ENCODE data around the gene RAPGEF4. TPM values are rescaled to one million over a fixed set of nuclear protein-coding genes. Genes with fewer than 3 reads are reported as not detected.

The RAPGEF4 gene
- total and polyA plus RNA-seq, 2 of the 4 experiments (the other 2 are of a cell fraction) = 1.7 to 3.2 TPM

GRCh38 chr2:172945510-172945850 is 209.8 kb downstream of the RAPGEF4 start:
- no TSS peak for BruUV-seq (replicated peaks)

More at GRCh38 chr2:172945510-172945850, 209.8 kb downstream of the RAPGEF4 start:
- Histone ChIP-seq H3K4me1 (ENCODE audit: control insufficient read depth, insufficient read depth, low read length) (peaks cover 9% of the 10 kb centered on the region), H3K79me1 (ENCODE audit: low read depth in 1 of 2, low read length in 2 of 2) (no peaks in the 10 kb centered on the region), H3K9me1 (ENCODE audit: insufficient read depth, low read length) (0 out of 2 replicates have a peak, but pooled peaks cover 7% of the 10 kb centered on the region), H2AK5ac (ENCODE audit: low read depth, low read length) (no peak overlapping the region), H3K23ac (ENCODE audit: low read depth, low read length) (no peak overlapping the region), H4K20me1 (ENCODE audit: insufficient read depth, low read length) (no peaks in the 10 kb centered on the region), H3K56ac (ENCODE audit: extremely low read depth, insufficient read depth, low read length) (no peak overlapping the region), H4K91ac (ENCODE audit: insufficient read depth, low read depth, low read length) (no peak overlapping the region), H3K27me3 (ENCODE audit: control insufficient read depth, insufficient read depth, low read length) (no peaks in the 10 kb centered on the region), H3K9ac (ENCODE audit: low read depth, low read length) (no peak overlapping the region), H2BK15ac (ENCODE audit: low read depth, low read length) (no peak overlapping the region), H4K8ac (ENCODE audit: low read depth in 2 of 2, low read length in 2 of 2) (no peak overlapping the region), H3K4me2 (ENCODE audit: low read depth, low read length) (no peak overlapping the region), H3K4me3 (ENCODE audit: insufficient read depth, low read depth, low read length) (no peak overlapping the region), H3K18ac (ENCODE audit: low read depth, low read length) (no peak overlapping the region), H2BK120ac (ENCODE audit: low read depth, low read length) (no peak overlapping the region), H4K5ac (ENCODE audit: low read depth, low read length) (no peak overlapping the region), H2BK5ac (ENCODE audit: low read depth, low read length, poor library complexity, severe bottlenecking) (no peak overlapping the region), H3K36me3 (ENCODE audit: control insufficient read depth, insufficient read depth, low read length) (no peaks in the 10 kb centered on the region), H3K27ac (ENCODE audit: insufficient read depth, low read length) (no peak overlapping the region), H2AFZ (replicated peaks; ENCODE audit: low read length, poor library complexity) (no peak overlapping the region), H3K4ac (ENCODE audit: low read depth, low read length) (no peak overlapping the region), H3K14ac (replicated peaks; ENCODE audit: low read depth, low read length) (no peak overlapping the region), H2BK20ac (ENCODE audit: low read depth, low read length) (no peak overlapping the region), H3K9me3 (ENCODE audit: control insufficient read depth, insufficient read depth, low read length) (no peaks in the 10 kb centered on the region), H2AK9ac (replicated peaks; ENCODE audit: low read depth, low read length, poor library complexity) (no peak overlapping the region)
- ChIA-PET CTCF (interaction anchor here (1.3 kb wide), 1 partner anchor 14 kb away, joined by 3 read pairs; no protein-coding TSS in a partner anchor), POLR2A (ENCODE audit: unreplicated experiment) (no interaction called here)
- dilution Hi-C loops (cut with HindIII; ENCODE audit: low sequenced_read_pairs, unreplicated experiment) = no loop called here
- intact Hi-C loops (cut with micrococcal nuclease) = loop anchor here (10.0 kb wide), 1 partner anchor 231 kb away; no protein-coding TSS in a partner anchor
- in situ Hi-C loops (cut with MboI; ENCODE audit: low sequenced_read_pairs) = no loop called here
- ATAC-seq (ENCODE audit: low read depth) = no peak
- no peak for DNase-seq
- no CpG with 5 or more reads among the region's 2 CpGs for WGBS, 2 experiments (ENCODE audit: extremely low coverage in 2 of 2, insufficient read length in 1 of 2)
- TF ChIP-seq BHLHE40 (IDR thresholded peaks at IDR 0.05; ENCODE audit: low read depth, low read length) (no peak), SMC3 (IDR thresholded peaks at IDR 0.05; ENCODE audit: low read depth, low read length) (no peak), RFX5 (IDR thresholded peaks at IDR 0.05; ENCODE audit: low read depth, low read length) (no peak), NFE2L2 (IDR thresholded peaks at IDR 0.05; ENCODE audit: low read depth, low read length) (no peak), USF2 (IDR thresholded peaks at IDR 0.05; ENCODE audit: low read depth, low read length) (no peak), RAD21 (IDR thresholded peaks at IDR 0.05; ENCODE audit: low read length) (no peak), MAFK (IDR thresholded peaks at IDR 0.05; ENCODE audit: low read depth, low read length) (no peak), RCOR1 (IDR thresholded peaks at IDR 0.05; ENCODE audit: insufficient replicate concordance, low read length) (no peak), CTCF (conservative IDR thresholded peaks at IDR 0.05; ENCODE audit: low read depth, low read length) (no peak), FOS (IDR thresholded peaks at IDR 0.05; ENCODE audit: low read depth, low read length) (no peak), CHD1 (IDR thresholded peaks at IDR 0.05; ENCODE audit: low read depth, low read length) (no peak)
- TF ChIP-seq, protein P1, sequence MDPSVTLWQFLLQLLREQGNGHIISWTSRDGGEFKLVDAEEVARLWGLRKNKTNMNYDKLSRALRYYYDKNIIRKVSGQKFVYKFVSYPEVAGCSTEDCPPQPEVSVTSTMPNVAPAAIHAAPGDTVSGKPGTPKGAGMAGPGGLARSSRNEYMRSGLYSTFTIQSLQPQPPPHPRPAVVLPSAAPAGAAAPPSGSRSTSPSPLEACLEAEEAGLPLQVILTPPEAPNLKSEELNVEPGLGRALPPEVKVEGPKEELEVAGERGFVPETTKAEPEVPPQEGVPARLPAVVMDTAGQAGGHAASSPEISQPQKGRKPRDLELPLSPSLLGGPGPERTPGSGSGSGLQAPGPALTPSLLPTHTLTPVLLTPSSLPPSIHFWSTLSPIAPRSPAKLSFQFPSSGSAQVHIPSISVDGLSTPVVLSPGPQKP (IDR thresholded peaks at IDR 0.05; ENCODE audit: borderline replicate concordance, low read depth, low read length) = no peak

Measured in IMR-90 (cell line).